ENCODE data around the gene KCNJ15.
A peak's percentile ranks its signal among the peaks of the same experiment; 100 is the strongest.

DNA sequence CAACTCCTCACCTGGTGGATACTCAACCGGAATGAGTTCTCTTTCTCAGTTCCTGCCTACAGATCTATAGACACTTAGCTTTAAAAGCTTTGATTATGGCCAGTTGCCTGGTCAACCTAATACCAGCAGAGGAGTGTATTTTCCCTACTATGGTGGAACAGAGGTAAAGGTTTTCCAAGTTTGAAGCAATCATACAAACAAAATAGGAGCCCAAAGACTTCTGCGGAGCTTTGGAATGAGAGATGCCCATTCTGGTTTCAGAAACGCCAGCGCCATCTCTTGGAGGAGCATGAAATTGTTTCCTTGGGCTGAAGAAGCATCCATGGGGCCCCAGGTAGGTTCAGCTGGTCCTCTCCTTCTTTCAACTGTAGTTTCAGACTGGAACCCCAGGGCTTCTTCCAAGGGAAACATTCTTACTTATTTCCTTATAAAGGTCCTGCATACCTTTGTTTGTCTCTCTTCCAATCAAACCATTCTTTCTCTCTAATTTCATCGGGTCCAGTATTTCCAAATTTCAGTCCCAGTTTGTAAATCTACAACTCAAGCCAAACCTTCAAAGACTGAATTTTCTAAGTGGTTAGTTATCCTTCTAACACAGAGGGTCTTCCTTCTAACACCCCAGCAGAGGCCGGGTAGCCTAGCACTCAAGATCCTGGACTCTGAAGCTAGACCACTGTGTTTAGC is 95.9 kb downstream of the KCNJ15 start:
- TF ChIP-seq RCOR1 (IDR thresholded peaks at IDR 0.05; ENCODE audit: low read depth, low read length) (no peak), HDAC2 (IDR thresholded peaks at IDR 0.05) (no peak), POLR2AphosphoS2 (conservative IDR thresholded peaks at IDR 0.05; ENCODE audit: low read length) (no peak), MYC (IDR thresholded peaks at IDR 0.05; ENCODE audit: borderline replicate concordance, low read length) (no peak), RAD21 (conservative IDR thresholded peaks at IDR 0.05 in 1 of 2, IDR thresholded peaks at IDR 0.05 in 1 of 2) (peak; percentile 89 to 95), KDM5A (IDR thresholded peaks at IDR 0.05) (no peak), SMC3 (IDR thresholded peaks at IDR 0.05) (peak; percentile 95)
- TF ChIP-seq, protein P1, sequence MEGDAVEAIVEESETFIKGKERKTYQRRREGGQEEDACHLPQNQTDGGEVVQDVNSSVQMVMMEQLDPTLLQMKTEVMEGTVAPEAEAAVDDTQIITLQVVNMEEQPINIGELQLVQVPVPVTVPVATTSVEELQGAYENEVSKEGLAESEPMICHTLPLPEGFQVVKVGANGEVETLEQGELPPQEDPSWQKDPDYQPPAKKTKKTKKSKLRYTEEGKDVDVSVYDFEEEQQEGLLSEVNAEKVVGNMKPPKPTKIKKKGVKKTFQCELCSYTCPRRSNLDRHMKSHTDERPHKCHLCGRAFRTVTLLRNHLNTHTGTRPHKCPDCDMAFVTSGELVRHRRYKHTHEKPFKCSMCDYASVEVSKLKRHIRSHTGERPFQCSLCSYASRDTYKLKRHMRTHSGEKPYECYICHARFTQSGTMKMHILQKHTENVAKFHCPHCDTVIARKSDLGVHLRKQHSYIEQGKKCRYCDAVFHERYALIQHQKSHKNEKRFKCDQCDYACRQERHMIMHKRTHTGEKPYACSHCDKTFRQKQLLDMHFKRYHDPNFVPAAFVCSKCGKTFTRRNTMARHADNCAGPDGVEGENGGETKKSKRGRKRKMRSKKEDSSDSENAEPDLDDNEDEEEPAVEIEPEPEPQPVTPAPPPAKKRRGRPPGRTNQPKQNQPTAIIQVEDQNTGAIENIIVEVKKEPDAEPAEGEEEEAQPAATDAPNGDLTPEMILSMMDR (IDR thresholded peaks at IDR 0.05), result peak; percentile 76
- TF ChIP-seq, protein P2, sequence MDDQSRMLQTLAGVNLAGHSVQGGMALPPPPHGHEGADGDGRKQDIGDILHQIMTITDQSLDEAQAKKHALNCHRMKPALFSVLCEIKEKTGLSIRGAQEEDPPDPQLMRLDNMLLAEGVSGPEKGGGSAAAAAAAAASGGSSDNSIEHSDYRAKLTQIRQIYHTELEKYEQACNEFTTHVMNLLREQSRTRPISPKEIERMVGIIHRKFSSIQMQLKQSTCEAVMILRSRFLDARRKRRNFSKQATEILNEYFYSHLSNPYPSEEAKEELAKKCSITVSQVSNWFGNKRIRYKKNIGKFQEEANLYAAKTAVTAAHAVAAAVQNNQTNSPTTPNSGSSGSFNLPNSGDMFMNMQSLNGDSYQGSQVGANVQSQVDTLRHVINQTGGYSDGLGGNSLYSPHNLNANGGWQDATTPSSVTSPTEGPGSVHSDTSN (IDR thresholded peaks at IDR 0.05), result no peak
- TF ChIP-seq, protein P3, sequence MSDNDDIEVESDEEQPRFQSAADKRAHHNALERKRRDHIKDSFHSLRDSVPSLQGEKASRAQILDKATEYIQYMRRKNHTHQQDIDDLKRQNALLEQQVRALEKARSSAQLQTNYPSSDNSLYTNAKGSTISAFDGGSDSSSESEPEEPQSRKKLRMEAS (IDR thresholded peaks at IDR 0.05), result no peak
- TF ChIP-seq, protein P4, sequence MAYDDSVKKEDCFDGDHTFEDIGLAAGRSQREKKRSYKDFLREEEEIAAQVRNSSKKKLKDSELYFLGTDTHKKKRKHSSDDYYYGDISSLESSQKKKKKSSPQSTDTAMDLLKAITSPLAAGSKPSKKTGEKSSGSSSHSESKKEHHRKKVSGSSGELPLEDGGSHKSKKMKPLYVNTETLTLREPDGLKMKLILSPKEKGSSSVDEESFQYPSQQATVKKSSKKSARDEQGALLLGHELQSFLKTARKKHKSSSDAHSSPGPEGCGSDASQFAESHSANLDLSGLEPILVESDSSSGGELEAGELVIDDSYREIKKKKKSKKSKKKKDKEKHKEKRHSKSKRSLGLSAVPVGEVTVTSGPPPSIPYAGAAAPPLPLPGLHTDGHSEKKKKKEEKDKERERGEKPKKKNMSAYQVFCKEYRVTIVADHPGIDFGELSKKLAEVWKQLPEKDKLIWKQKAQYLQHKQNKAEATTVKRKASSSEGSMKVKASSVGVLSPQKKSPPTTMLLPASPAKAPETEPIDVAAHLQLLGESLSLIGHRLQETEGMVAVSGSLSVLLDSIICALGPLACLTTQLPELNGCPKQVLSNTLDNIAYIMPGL (CRISPR knock-in tag; IDR thresholded peaks at IDR 0.05; ENCODE audit: borderline replicate concordance), result no peak
- TF ChIP-seq, protein P5, sequence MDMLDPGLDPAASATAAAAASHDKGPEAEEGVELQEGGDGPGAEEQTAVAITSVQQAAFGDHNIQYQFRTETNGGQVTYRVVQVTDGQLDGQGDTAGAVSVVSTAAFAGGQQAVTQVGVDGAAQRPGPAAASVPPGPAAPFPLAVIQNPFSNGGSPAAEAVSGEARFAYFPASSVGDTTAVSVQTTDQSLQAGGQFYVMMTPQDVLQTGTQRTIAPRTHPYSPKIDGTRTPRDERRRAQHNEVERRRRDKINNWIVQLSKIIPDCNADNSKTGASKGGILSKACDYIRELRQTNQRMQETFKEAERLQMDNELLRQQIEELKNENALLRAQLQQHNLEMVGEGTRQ (IDR thresholded peaks at IDR 0.05), result no peak
